ENCODE results near the gene AR.

Gene AR

GRCh38 chrX:67563469-67564448, 19.9 kb downstream of the AR start:
- no peak for DNase-seq (ENCODE audit: low read depth in 2 of 2)

GRCh38 chrX:67564475-67564874, 20.7 kb downstream of the AR start:
- no peak for DNase-seq (ENCODE audit: low read depth in 2 of 2)

- DNase-seq (ENCODE audit: low read depth in 2 of 2), result no peak
These were observed 24.9 kb downstream of the AR start for GRCh38 chrX:67568769-67569168.

- no peak for DNase-seq (ENCODE audit: low read depth in 2 of 2)
These were observed 27.0 kb downstream of the AR start for GRCh38 chrX:67570839-67571238.

- DNase-seq (ENCODE audit: low read depth in 2 of 2), result no peak
These were observed 30.9 kb downstream of the AR start for GRCh38 chrX:67574696-67575095.

- no peak for DNase-seq (ENCODE audit: low read depth in 2 of 2)
These were observed 38.6 kb downstream of the AR start for GRCh38 chrX:67582436-67582835.

DNA sequence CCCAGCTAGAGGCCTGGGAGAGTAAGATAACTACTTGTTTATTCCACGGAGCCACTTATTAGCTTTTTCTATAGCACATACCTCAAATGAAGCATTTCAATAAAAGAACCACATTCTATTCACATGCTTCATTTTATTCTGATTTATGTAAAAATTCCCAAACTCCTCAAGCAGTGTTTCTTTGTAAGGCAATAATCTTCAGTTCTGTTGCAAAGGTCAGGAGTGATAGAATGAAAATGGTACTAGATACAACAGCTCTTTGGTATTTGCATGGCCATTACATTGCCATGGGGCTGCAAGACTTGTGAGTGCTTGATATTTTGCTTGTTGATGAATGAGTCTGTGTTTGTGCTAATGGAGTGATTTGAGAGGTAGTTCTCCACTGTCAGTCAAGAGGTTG, 39.4 kb downstream of the AR start:
- no peak for DNase-seq (ENCODE audit: low read depth in 2 of 2)

GRCh38 chrX:67585401-67585800, 41.6 kb downstream of the AR start:
- DNase-seq (ENCODE audit: low read depth in 2 of 2), result no peak

GRCh38 chrX:67587946-67588624, 44.3 kb downstream of the AR start:
- DNase-seq (ENCODE audit: low read depth in 2 of 2), result no peak

- DNase-seq (ENCODE audit: low read depth in 2 of 2), result no peak
These were observed 53.3 kb downstream of the AR start for GRCh38 chrX:67596839-67597790.

- DNase-seq (ENCODE audit: low read depth in 2 of 2), result no peak
These were observed 55.7 kb downstream of the AR start for GRCh38 chrX:67599532-67599931.

GRCh38 chrX:67601771-67602170, 58.0 kb downstream of the AR start:
- no peak for DNase-seq (ENCODE audit: low read depth in 2 of 2)

DNA sequence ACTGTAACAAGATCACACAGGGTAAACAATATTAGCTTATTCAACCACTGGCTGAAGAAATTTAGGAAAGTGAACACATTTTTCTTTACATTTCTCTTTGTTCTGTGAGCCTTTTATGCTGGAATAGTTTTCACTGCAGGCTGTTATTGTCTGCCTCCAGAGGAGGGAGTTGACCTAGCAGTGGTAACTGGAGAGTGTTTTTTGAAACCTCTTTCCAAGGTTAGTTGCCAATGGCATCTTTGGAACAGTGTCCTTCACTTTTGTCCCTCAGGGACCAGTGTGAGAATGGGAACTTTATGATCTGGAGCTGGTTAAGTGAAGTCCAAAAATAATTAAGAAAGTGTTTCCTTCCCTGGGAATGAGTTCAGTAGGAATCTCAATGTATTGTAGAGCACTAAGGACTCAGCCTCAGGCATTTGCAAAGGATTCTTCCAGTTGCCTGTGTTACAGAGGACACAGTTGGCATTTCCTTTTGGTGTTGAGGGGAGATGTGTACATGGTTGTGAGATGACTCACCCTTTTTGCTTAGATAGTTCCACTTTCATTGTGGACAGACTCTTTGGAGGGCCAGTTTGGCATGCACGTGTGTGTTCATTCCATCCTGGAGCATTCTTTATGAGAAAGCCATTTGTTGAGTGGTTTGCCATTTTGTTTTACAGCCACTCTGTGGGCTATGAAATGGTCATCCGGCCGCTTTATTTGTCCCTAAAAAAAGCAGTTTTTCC, 61.3 kb downstream of the AR start:
- DNase-seq (ENCODE audit: low read depth in 2 of 2), result no peak

GRCh38 chrX:67607466-67607865, 63.6 kb downstream of the AR start:
- DNase-seq (ENCODE audit: low read depth in 2 of 2), result no peak

DNA sequence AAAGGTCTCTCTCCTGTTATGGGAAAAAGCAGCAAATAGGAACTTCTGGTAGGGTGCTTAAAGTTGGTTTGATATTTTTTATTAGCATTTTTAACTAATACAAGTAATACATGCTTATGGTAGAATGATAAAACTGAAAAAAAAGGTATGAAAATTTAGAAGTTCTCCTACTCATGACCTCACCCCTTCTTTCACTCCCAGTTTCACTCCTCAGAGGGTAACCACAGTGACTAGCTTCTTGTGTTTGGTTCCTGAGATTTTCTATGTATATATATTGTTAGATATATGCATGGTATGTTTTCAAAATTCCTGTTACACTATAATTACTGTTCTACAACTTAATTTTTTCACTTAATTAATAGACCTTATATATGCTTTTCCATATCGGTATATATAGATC, 66.5 kb downstream of the AR start:
- DNase-seq (ENCODE audit: low read depth in 2 of 2), result no peak

DNA sequence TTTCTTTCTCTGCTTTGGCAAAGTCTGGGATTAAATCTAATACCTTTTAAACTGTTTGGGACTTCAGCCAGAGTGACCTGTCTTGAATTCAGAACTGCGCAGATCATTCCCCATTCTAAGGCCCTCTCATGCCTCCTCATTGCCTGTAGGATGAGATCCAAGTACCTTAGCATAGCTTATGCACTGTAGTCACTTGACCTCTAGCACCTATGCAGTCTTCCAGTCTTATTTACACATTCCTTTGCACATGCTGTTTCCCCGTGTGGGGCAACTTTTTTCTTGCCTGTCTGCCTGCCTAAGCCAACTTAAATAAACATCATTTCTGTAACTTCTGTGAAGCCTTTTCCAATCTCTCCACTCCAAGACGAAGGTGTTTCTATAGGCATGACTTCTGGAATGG, 68.4 kb downstream of the AR start:
- DNase-seq (ENCODE audit: low read depth in 2 of 2), result no peak

DNA sequence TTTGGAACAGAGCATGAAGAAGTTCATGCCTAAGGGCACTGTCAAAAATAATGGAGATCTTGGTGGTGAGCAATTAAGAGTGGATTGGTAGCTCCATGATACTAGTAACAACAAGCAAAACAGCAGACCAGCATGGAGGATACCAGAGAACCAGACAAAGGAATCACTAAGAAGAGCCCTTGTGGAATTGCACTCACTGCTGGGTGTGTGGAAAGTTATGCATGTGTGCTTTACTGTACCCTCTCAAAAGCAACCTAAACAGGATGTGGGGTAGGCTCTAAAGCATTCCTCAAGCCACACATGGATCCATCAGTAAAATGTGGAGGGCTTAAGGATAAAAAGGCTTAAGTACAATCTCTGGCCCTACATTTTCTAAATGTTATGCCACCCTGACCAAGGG, 69.5 kb downstream of the AR start:
- no peak for DNase-seq (ENCODE audit: low read depth in 2 of 2)

DNA sequence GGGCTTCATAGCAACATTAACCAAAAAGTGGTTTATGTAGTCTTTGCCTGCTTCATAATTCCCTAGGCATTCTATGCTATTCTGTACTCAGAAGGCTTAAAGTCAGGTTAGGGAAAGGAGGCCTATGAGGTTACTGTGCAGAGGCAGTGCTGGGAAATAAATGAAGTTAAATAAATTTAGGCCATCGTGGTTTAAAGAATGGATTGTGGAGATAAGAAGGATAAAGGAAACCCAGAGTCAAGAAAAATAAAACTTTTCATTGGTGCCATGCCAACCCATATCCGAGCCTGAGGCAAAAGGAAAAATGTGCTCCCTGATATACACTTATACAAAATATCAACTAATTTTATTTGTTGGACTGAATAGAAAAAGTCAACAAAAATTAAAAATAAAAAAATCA, 70.2 kb downstream of the AR start:
- DNase-seq (ENCODE audit: low read depth in 2 of 2), result no peak

GRCh38 chrX:67614423-67614822, 70.6 kb downstream of the AR start:
- no peak for DNase-seq (ENCODE audit: low read depth in 2 of 2)

- no peak for DNase-seq (ENCODE audit: low read depth in 2 of 2)
These were observed 75.4 kb downstream of the AR start for GRCh38 chrX:67619253-67619652.

DNA sequence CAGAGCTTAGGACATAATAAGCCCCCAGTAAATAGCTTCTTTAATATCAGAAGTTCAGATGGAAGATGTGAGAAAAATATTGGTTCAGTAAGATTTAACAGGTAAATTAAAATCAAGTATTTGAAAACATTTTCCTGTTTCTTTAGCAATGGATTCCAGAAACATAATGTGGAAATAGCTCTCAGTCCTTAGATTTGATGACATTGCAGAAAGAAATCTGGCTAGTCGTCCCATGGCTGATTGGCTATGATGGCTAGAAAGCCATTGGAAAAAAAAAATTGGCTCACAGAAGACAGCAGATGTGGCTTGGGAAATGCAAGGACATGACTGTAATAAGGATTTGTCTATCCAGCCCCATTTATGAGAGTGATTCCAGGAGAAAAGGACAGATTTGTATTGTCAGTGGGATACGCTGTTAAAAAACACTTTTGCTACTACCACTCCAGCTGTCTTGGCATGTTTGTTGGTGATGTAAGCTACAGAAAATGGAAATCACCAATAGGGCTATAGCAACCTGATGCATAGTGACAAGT, 78.3 kb downstream of the AR start:
- DNase-seq (ENCODE audit: low read depth in 2 of 2), result no peak

All from stimulated activated CD4-positive, alpha-beta T cell treated with anti-CD3 and anti-CD28 coated beads, Interleukin-1b, Interleukin-23, amount 100 ng/mL, for 4 hours (primary cell).